HTERT RPE-1 (cell line): ENCODE results near the gene SCN5A.
"Not testable (repeated sequence)": the region's sequence is repeated elsewhere in the genome, so short reads cannot be mapped to it uniquely, and the experiment has no call there.

Experiments
- in situ Hi-C: fragments of 300-500 bp; cut with MboI; formaldehyde crosslinking; loops from 4 replicates; pipeline ENCODE4 v1.14.3; 2020; ENCODE audit warnings: low sequenced_read_pairs

Gene SCN5A

DNA sequence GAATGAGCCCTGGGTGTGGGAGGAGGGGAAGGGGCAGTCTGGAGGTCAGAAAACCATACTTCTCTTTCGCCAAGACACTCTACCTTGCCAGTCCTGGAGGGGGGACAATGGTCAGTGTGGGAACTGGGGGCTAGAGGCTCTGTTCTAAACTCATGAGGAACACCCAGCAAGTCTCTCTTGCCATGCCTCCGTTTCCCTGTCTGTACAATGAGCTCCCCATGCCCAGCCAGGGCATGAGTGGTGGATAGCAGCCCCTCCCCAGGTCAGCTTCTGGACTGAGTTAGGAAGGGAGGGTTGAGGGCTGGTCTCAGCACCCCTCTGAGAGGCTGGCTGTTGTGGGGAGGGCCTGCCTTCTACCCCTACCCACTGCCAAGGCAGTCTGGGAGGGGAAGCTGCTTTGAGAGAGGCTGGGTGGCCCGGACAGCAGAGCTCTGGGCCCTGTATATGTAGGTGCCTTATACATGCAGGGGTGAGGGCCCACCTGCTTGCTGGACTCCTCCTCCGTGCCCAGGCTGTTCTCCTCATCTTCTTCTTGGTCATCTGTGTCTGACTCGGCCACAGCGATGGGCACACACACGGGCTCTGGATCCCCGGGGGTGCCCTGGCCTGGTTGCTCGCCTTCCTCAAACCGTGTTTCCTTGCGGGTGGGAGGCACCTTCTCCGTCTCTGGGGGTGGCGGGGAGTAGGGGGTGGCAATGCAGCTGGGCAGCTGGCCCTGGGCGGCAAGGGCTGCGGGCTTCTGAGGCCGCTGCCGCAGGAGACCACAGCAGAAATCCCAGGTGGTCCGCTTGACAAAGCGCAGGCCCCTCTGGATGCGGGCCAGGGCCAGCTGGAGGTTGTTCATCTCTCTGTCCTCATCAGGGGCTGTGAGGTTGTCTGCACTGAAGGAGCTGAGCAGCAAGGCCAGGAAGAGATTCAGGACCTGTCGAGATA, 68.8 kb downstream of the SCN5A start:
- in situ Hi-C loops, result no loop called here

DNA sequence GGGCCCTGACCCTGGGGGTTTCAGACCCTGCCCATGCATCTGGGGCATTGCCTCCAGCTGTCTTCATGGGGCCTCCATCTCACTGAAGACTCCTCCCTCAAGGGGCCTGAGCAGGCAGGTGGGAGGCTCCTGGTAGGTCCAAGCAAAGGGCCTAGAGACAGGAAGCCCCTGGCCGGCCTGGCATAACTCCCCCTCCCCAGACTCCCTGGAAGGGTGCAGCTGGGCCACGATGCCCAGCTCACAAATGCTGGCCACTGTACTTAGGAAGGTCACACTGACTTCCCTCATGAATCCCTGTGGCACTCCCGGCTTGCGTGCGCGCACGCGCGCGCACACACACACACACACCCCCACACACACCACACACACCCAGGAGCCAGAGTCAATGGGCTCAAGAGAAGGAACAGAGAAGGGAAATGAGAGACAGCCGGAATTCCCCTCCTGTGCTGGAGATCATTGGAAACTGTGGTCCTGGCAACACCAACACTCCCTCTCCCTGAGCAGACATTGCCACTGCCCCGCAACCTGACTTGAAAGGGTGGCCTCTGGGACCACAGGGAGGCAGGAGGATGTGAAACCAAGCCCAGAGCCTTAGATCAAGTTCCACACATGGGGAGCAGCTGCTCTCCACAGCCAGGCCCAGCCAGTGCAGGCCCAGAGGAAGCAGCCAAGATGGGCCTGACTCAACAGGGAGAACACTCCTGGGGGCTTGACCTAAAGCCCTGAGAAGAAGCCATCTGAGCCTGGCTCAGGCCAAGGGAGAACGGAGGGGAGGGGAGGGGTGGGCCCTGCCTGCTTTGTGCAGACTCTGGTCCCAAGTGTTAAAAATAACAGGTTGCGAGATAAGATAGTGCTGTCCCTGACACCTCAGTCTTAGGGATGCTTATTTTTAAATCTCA, 69.7 kb downstream of the SCN5A start:
- in situ Hi-C loops, result no loop called here

DNA sequence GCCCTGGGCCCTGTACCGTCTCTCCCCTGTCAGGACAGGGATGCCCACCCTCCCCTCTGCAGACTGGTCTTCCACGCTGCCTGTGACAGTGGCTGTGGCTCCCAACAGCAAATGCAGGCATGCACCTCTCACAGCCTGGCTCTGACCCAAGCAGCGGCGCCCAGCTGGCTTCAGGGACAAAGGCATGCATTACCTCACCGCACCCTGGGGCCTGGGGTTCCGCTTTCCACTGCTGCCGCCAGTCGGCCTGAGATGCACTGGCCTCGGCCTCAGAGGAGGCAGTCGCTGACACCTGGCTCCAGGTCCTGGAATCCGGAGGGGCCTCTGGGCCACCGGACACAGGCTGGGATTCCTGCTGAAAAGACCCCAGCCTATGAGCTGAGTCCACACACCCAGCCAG, 70.3 kb downstream of the SCN5A start:
- in situ Hi-C loops, result no loop called here

DNA sequence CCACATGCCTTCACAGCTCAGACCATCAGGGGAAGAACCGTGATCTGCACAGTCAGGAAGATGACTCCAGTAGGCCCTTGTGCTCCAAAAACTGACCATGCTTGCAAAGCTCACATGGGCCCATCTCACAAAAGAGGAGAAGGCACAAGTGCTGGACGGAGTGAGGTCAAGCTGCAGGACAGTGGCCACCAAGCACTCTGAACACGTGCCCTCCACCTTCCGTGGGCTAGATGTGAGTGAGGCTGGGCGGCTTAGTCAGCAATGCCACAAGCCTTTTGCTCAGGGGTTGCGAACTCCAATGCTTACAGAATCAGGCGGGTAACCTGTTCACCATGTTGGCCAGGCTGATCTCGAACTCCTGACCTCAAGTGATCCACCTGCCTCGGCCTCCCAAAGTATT, 70.9 kb downstream of the SCN5A start:
- in situ Hi-C loops, result no loop called here

DNA sequence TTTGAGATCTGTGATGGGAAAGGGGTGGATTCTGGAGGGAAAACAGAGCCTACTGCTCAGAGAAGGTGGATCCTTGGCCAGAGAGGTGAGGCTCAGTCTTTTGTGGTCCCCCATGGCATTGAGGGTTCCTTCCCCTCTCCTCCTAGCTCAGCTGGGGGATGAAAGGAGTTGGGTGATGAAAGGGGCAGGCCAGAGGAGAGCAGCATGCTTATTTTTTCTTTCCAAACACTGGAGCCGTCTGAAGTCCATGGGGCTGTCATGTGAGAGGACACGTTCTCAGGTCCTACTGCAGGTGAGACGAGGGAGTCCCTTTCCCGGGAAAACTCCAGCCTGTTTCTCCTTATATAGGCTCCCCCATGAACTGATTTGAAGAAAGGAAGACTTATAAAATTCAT, 71.4 kb downstream of the SCN5A start:
- in situ Hi-C loops, result no loop called here

DNA sequence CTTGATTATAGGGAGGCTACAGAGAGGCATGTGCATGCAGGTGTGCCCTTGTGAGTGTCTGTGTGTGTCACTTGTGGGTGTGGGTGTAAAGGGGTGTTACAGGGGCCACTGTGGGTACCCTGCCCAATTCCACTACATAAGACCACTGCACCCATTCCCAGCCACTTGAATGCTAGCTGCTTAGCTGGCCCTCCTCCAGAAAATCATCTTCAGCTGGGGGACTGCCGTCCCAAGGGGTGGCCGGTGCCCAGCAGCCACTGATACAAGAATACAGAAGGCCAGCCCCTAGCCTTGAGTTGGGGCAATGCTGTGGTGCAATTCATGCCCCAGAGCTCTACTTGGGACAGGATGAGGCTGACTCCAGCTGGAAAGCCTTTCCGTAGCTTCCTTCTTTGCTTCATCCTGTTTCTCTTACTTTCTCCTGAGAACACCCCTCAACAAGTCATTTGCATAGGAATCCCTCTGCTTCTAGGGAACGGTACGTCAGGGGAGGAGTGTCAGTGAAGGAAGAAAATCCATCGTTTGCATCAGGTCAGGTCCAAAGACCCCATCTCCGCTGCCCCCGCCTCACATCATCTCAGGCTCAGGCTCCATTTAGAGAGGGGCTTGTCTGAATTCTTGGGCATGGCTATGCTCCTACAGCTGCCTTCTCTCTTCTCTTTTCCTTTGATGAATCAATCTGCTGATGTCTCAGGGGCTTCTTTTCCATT, 72.0 kb downstream of the SCN5A start:
- in situ Hi-C loops, result no loop called here

DNA sequence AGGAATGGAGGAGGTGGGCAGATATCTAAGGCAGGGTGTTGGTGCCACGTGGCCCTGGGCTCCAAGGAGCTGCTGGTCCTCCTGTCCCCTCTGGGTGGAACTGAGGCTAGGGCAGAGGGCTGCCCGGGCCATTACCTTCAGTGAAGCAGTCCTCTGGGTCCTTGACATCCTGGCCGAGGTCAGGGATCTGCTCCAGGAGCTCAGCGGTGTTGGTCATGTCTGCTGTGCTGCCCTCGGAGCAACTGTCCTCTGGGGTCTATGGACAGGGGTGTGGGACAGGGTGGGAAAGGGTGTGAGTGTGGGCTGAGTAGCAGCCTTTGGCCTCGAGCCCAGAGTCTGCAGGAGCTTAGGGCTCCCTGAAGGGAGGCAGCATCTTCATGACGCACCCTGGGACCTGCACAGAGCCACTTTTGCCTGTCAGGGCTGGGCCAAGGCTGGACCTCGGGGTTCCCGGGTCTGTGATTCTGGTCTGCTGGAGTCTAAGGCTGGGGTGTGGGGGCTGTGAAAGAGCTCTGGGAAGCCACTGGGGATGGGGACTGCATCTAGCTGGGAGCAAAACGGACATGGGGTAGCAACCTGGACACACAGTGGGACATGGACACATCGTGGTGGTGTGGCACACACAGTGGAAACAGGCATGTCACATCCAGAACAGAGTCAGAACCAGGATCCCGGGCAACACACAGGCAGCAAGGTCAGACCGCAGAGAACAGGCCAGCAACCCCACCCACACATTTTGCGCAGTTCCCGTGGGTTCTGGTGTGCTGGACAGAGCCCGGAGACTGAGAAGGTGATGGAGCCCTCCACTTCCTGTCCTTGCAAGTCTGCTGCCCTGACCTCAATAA, 72.7 kb downstream of the SCN5A start:
- in situ Hi-C loops, result no loop called here

DNA sequence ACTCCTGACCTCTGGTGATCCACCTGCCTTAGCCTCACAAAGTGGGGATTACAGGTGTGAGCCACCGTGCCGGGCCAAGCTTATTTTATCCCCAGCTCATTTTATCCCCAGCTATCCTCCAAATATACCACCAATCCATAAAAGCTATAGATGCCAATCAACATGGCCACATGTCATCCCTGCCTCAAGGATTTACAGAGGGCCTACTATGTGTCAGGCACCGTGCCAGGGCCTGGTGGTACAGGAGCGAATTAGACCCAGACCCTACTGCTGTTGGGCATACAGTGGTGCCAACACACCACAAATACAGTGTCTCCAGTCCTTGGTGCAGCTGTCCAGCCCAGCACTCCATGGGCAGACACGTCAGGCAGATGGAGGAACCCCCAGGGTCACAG, 73.4 kb downstream of the SCN5A start:
- in situ Hi-C loops, result no loop called here

DNA sequence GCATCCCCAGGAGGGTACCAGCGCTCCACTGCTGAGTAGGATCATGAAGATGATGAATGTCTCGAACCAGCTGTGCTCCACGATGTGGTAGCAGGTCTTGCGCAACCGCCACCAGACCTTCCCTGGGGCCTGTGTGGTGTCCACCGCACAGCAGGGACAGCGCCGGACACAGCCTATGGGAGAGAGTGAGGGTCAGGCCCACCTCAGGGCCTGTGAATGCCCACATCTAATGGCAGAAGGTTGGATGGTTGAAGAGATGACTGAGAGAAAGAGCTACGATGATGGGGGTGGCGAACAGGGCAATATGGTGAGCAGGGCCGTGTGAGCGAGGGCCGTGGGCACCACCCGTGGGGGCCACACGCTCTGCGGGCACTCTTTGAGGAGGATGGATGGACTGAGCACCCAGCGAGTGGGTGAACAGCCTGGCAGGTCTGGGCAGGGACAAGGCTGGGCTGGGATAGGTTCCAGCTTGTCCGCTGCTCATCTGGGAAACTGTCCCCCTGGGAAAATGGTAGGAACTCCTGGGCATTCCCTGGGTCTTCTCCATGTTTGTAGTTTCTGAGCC, 74.1 kb downstream of the SCN5A start:
- in situ Hi-C loops, result no loop called here

DNA sequence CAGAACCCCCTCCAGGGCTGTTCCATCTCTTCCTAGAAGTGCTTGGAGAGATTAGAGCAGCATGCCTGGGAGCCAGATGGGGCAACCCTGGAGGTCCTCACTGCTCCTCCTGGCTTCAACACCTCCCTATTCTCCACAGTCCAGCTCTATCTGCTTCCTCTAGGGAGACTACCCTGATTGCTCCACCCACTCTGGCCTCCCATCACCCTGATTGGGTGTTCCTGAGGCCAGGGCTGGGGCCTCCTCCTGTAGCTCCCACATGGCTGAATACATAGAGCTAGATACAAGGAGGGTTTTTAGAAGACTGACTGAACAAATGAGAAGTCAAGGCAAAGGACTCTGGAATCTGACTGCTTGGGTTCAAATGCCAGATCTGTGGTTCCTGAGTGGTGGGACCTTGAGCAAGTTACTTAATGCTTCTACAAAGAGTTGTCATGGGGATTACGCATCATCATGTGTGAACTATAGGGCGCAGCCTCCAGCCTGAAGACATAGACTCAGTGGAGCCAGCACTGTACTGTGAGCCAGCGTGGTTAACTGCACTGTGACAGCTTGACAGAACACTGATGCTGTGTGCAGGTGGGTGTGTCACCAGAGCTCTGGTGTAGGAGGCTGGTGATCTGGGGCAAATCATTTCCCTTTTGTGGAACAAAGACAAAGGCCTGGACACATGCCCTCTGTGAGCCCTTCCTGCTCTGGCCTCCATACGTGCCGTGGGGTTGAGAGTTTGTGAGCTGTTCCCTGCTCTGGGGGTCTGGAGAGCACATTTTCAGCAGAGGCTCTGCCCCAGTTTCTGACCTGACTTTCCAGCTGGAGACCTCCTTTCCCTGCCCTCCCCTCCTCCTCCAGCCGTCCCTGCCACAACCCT, 74.8 kb downstream of the SCN5A start:
- in situ Hi-C loops, result no loop called here

DNA sequence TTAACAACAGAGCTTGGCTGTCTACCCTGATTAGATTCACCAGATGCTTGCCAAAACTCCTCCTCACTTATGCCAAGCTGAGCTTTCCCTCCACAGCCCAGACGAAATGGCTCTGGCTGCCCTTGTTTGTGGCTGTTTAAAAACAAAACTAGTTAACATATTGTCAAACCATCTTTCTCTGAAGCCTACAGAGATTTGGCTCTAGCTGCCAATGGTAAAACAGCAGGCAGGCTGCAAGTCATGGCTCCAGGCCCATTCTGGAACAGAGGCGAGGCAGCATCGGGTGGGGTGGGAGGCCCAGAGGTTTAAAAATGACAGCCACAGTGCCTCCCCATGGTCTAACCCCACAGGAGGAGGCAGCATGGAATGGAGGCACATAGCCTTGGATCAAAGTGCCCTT, 75.9 kb downstream of the SCN5A start:
- in situ Hi-C loops, result no loop called here

DNA sequence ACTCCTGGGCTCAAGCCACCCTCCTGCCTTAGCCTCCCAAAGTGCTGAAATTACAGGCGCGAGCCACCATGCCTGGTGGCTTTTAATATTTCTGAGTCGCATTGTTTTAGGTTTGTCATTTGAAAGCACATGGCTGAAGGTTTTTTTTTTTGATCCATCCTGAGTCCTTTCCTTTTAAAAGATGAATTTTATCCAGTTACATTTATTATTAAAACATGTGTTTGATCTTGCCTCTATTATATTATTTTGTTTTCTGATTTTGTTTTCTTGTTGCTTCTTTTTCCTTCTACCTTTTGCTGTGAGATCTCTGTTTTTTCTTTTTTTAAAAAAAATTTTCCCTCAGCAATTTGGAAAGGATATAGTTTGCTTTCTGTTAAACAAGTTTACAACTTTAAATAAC, 76.4 kb downstream of the SCN5A start:
- in situ Hi-C loops, result no loop called here

DNA sequence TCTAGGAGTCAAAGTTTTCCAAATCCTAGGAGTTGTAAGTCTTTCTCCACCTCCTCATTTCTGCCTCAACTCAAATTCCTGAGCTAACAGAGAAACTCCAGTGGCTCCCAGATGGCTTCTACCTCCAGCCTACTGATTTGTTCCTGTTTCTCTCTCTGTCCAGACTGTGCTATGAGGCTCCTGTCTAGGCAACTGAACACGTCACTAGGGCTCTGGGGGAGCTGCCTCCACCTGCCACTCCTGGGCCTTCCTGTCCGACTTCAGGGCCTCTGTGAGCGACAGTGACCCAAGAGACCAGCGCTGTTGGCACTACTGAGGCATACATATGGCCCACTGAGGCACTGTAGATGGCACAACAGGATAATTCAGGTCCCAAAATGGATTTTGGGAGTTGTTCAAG, 82.0 kb downstream of the SCN5A start:
- in situ Hi-C loops, result no loop called here

DNA sequence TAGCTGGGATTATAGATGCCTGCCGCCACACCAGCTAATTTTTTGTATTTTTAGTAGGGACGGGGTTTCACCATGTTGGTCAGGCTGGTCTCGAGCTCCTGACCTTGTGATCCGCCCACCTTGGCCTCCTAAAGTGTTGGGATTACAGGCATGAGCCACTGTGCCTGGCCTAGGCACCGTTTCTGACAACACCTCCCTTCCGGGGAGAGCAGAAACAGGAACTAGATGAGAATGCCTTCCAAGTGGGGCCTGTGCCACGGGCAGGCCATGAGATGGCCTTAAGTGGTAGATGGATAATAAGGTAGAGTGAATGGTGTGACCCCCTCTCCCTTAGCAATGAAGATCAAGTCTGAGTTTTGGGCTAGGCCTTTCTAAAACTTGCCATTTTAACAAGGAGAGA, 82.7 kb downstream of the SCN5A start:
- in situ Hi-C loops, result not testable (repeated sequence)

DNA sequence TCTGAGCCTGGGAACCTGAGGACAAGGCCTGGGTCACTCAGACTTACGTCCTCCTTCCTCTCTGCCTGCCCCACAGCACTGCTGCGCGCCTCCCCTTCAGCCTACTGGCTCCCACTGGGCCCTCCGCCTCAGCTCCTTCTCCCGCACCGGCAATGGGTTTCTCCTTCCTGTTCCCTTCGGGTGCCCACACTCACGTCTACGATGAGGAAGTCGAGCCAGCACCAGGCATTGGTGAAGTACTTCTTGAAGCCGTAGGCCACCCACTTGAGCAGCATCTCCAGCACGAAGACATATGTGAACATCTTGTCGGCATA, 83.3 kb downstream of the SCN5A start:
- in situ Hi-C loops, result no loop called here

DNA sequence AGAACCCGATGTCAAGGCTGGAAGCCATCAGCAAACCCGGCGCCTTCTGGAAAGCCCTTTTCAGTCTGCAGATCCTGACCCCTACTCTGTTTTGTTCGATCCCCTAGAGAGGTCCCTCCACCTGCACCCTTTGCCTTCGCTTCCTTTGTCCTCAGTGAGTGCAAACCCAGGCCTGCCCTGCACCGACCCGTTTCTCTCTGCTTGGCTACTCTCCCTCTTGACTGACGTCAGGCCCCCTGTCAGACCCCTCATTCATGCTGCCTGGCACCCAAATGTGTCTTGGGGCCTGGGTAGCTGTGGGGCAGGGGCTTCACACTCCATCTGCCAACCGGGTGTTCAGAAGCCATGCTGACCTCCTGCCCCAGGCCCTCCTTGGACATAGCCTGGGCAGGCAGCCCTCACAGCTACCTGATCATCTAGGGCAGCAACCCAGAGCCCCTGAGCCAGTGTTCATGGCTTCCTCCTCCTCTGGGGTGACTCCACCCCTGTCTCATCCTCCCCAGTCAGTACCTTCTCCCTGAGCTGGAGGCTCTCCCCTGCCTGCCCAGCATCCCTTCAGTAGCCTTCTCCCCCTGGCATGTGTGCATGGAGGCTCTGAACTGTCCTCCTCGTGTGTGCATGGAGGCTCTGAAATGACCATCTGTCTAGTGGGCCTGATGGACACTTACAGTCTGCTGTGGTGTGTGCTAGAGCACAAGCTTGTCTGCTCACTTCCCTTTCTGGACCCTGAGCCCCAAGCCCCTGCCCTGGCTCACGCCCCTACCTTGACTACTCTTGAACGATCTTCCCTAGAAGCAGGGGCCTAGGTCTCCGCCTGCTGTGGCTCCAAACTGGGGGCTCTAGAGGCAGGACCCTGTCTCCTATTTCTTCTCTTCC, 83.9 kb downstream of the SCN5A start:
- in situ Hi-C loops, result no loop called here

DNA sequence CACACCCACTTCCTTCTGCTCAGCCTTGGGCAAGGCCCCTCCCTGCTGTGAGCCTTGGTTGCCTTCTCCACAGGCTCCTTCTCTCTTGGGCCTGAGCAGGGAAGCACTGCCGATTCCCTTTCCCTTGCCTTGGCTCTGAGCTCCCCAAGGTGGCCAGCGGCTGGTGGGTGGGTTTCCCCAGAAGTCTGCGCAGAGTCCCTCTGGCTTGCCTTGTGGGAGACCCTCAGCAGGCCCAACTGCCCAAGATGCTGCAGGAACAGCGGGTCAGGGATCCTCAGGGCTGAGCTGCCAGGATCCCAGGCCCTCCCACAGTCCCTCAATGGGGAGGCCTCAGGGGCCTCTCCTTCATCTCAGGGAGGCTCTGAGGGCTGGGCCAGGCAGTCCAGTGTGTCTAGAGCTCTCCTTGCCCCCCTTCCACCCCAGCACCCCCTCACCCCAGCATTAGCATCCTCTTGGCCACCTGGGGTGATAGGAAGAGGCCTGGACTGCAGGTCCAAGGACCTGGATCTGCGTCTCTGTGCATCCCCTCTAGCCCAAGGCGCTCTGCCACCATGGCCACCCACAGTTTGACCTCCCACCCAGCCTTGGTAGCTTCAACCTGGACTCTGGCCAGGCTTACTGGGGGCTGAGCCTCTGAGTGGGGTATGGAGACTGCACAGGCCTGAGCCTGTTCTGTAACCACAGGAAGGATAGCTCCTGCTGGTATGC, 84.7 kb downstream of the SCN5A start:
- in situ Hi-C loops, result no loop called here

DNA sequence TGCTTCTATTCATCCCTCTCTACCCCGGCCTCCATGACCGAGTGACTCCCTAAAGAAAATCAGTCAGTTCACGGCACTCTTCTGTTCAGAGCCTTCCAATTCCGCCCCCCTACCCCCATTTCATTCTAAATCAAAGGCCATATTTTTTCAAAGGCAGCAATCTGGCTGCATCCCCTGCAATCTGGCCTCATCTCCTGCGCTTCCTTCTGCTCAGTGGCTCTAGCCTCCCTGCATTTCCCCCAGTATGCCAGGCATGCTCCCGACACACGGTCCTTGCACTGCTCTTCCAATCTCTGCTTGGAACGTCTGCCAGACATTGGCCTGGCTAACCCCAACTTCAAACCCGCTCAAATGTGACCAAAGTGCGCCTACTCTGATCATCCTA, 85.6 kb downstream of the SCN5A start:
- in situ Hi-C loops, result no loop called here
